Fibroblast of skin of left quadriceps (primary cell): Measurements from ENCODE around the gene EFCAB13.
A peak's percentile ranks its signal among the peaks of the same experiment; 100 is the strongest.

Experiments
- DNase-seq, 2 experiments: peaks; one replicate each; pipeline ENCODE4 v3.0.0-alpha.2; 2013; ENCODE audit warnings: low read depth in 2 of 2

EFCAB13 gene

DNA sequence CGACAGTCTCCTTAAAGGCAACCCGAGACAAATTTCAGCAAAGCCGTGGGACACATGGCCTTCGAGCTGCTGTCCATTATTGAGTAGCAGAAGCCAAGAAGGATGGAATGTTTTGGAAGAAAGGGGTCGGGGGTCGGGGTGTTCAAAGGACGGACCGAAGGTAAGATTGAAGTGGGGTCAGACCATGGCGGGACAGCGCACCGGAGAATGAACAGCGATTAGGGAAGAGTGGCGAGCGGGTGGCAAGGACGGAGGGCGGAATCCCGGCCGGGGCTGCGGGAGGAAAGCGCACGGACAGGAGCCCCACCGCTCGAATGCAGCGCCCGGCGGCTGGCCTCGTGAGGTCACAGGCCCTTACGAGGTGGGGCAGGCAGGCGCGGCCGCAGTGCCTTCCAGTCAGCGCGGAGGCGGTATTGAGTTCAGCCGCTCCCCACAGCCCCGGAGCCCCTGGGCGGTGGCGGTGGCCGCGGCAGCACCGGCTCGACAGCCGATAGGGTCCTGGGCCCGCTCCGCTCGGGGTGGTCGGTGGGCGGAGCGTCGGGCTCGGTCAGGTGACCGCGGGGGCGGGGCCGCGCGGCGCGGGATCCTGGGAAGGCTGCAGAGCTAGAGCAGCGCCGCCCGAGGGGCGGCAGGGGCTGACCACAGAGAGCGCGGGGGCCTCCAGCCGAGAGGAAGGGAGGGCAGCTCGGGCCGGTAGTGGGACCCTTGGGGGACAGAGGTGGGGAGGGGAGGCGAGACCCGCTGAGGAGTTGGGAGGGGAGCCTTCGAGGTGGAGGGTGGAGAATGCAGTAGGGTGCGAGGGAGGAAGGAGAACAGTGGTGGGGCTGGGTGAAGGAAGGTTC is at the start of gene EFCAB13:
Gene EFCAB13 (plus strand): TSS at position 574 of the 842 bp plus-strand sequence. CDS start 4,399 bp downstream, outside the sequence.
- peak; percentile 43 to 49 for DNase-seq

DNA sequence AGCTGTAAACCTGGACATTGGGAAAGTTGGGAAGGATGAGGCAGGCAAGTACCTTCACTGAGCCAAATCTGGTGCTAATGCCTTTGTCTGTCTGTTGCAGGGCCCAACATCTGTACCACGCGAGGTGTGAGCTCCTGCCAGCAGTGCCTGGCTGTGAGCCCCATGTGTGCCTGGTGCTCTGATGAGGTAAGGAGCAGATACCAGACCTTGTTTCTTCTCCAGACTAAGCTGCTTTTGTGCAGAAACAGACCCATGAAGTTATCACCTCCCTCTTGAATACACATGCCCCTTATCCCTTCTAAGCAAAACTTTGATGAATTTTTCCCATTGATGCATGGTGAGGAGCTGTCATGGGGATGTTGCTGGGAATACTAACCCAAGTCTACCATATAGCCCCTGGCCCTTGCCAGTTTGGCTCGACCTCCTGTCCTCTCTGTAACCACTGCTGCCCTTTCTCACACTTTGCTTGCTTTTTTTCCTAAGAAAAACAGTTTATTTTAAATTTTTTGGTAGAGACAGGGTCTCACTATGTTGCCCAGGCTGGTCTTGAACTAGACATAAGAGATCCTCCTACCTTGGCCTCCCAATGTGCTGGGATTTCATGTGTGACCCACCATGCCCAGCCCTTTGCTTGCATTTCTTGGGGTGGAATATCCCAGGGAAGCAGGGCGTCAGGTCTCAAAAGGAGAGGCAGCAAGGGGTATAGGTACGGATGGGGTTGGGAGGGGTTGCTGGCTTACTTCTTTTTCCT is 49.3 kb upstream of the EFCAB13 start:
- no peak for DNase-seq

- peak; percentile 89 to 90 for DNase-seq
Observed at GRCh38 chr17:47275245-47275984, 48.3 kb upstream of the EFCAB13 start.

GRCh38 chr17:47276444-47276843 is 47.3 kb upstream of the EFCAB13 start:
- DNase-seq = no peak

GRCh38 chr17:47276868-47277267 is 46.9 kb upstream of the EFCAB13 start:
- peak; percentile 85 to 89 for DNase-seq

GRCh38 chr17:47277921-47278320 is 45.8 kb upstream of the EFCAB13 start:
- no peak for DNase-seq

DNA sequence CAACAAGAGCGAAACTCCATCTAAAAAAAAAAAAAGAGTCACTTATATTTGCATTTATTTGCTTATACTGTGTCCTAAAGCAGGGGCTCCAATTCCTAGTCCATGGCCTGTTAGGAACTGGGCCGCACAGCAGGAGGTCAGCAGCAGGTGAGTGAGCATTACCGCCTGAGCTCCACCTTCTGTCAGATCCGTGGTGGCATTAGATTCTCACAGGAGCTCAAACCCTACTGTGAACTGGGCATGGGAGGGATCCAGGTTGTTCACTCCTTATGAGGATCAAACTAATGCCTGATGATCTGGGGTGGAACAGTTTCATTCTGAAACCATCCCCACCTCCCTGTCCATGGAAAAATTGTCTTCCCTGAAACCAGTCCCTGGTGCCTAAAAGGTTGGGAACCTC is 45.2 kb upstream of the EFCAB13 start:
- no peak for DNase-seq

DNA sequence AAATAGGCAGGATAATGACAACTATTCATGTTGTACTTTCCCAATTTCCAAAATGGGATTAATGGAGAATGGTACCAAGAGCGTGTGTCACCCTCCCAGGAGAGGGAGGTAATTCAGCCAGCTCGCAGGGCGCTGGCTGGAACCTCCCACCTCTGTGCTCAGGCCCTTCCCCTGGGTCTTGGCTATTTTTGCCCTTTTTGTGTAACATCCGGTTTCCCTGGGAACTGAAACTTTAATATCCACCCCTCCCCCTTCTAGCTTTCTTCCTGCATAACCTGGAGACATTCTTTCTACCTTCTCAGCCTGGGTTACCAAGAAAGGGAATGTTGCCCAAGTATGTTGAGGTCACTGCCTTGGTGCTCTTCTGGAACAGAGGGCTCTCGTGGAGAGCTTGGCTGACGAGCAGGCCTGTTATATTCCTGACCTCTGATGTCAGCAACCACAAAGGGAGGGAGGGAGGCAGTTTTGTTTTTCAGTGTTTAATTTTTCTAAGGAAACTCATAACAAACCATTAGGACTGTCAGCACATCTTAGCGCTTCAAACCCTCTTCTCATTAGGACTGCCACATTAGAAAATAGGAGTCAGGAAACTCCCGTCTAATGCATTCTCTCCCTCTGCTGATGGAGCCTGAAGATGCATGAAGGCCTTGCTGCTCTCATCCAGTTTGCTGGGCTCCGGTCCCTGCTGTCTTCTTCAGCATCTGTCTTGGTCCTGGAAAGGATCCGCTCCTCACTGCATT is 44.5 kb upstream of the EFCAB13 start:
- DNase-seq = peak; percentile 93 to 94

GRCh38 chr17:47280072-47280811 is 43.5 kb upstream of the EFCAB13 start:
- DNase-seq = no peak

- no peak for DNase-seq
Observed at GRCh38 chr17:47281216-47281615, 42.5 kb upstream of the EFCAB13 start.

- DNase-seq = no peak
Observed at GRCh38 chr17:47285003-47285402, 38.8 kb upstream of the EFCAB13 start.

DNA sequence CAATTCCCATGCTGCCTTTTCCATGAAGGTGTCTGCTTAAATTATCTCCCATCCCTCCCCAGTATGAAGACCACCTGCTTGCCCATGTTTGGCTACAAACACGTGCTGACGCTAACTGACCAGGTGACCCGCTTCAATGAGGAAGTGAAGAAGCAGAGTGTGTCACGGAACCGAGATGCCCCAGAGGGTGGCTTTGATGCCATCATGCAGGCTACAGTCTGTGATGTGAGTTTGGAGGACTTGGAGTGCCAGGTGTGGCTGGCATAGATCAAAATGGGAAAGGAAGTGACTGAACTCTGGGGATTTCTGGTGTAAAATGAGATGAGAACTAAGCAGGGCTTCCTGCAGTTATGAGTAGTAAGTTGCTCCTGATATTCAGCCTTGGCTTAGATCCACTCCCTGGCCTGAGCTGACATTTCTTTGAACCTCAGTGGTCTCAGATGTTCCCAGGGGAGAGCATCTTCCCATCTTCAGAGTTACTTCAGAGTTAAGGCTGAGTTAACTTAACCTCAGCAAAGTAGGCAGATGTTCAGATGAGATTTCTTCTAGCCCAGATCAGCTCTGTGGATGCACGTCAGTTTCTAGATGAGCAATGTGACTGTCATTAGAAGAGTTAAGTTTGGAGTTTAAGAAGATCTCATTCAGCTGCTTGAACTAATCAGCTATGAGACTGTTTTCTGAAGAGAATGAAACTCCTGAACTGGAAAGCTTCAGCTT is 37.4 kb upstream of the EFCAB13 start:
- DNase-seq = peak; percentile 35 to 40

- no peak for DNase-seq
Observed at GRCh38 chr17:47287068-47287467, 36.7 kb upstream of the EFCAB13 start.

GRCh38 chr17:47287639-47288038 is 36.1 kb upstream of the EFCAB13 start:
- DNase-seq = no peak

- DNase-seq = no peak
Observed at GRCh38 chr17:47288531-47289116, 35.1 kb upstream of the EFCAB13 start.

DNA sequence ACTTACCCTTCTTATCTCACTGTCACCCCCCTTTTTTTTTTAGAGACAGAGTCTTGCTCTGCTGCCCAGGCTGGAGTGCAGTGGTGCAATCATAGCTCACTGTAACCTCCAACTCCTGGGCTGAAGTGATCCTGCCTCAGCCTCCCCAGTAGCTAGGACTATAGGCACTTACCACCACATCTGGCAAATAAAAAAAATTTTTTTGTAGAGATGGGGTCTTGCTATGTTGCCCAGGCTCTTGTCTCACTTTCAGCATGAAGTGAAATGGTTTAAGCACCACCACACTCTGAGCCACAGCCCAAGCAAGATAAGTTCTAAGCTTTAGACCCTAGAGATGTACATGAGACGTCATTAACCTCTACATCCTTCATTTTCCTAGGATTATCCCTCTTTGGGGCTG is 34.5 kb upstream of the EFCAB13 start:
- no peak for DNase-seq

- no peak for DNase-seq
Observed at GRCh38 chr17:47290870-47291241, 32.9 kb upstream of the EFCAB13 start.

DNA sequence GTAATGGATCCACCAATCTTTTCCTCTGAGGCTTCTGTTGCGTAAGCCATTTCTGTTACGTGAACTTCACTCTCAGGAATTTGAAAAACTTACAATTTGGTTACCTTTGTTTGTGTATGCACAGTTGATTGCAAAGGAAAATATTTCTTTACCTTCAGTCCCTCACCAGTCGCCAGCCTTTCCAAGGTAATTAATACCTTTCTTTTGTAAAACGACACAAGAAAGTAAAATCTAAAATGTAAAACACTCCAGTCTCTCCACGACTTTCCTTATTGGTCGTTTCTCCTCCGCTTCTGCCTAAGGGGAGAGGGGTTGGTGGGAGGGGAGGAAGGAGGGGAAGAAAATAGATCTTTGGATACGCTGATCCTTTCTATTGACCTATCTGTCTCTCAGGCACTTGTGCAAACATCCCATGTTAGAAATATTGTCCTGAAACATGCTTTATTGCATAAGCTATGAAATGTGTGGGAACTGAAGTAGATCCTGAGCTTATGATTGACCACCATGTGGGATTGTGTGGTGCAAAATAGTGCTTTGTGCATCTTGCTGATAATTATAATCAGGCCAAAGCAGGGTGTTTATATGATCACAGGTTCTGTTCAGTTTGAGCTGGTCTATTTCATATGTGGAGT is 32.4 kb upstream of the EFCAB13 start:
- DNase-seq = no peak

- DNase-seq = no peak
Observed at GRCh38 chr17:47292206-47292605, 31.5 kb upstream of the EFCAB13 start.
